Upper lobe of left lung (tissue), 4 donors: ENCODE measurements around the gene SCAMP3.

Experiments used
- POLR2AphosphoS5 ChIP-seq, 2 donors: sonication (generic); formaldehyde crosslinking; IDR thresholded peaks; one replicate each; pipeline ENCODE4 v1.5.1; 2017; ENCODE audit warnings: antibody characterized with exemption in 2 of 2
- TF ChIP-seq, protein P1 (sequence below), 6 experiments: fragments of 450-650 bp in 4 of 6; fragments of 200-600 bp in 2 of 6; sonication (generic) in 2 of 6; IDR thresholded peaks; one replicate each; pipeline ENCODE4 v1.5.1; 2016 to 2019; ENCODE audit warnings: antibody characterized with exemption in 6 of 6

DNA sequence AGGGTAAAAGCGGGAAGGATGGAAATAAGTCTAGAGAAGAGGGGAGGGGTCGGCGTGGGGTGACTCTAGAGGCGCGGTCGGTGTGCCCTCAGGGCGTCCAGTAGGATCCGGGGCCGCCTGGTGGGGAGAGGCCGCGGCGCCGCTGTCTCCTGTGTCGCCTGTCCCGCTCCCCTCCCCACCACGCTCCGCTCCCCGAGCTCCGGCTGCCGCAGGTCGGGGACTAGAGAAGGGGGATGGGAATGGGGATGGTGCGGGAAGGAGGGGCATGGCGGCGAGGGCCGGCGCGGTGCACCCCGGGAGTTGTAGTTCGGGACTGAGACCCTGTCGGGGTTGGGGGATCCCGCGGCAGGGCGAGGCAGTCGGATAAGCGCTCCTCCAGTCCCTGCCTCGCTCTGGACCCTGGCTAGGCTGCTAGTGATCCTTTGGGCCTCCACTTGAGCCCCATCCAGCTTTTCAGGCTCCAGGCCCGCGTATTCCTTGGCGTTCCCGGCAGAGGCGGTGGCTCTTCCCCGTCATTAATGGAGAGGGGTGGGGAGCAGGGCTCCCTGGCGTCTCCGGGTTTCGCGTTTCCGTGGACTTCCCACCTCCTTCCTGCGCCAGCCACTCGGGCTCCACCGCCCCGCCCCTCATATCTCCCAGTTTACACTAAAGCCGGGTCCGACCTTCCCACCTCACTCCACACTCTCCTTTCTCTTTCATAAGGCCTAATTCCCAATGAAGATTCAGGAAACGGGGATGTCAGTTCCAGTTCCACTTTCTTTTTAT is 6.7 kb downstream of the SCAMP3 start, which contains the start of gene ENTREP3:
- TF ChIP-seq, protein P1, sequence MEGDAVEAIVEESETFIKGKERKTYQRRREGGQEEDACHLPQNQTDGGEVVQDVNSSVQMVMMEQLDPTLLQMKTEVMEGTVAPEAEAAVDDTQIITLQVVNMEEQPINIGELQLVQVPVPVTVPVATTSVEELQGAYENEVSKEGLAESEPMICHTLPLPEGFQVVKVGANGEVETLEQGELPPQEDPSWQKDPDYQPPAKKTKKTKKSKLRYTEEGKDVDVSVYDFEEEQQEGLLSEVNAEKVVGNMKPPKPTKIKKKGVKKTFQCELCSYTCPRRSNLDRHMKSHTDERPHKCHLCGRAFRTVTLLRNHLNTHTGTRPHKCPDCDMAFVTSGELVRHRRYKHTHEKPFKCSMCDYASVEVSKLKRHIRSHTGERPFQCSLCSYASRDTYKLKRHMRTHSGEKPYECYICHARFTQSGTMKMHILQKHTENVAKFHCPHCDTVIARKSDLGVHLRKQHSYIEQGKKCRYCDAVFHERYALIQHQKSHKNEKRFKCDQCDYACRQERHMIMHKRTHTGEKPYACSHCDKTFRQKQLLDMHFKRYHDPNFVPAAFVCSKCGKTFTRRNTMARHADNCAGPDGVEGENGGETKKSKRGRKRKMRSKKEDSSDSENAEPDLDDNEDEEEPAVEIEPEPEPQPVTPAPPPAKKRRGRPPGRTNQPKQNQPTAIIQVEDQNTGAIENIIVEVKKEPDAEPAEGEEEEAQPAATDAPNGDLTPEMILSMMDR (IDR thresholded peaks at IDR 0.05), result peak in 3 of 6 experiments; percentile 4 to 39 (median 13)
- peak; percentile 73 to 78 for TF ChIP-seq POLR2AphosphoS5 (IDR thresholded peaks at IDR 0.05)
